Astrocyte of the hippocampus (primary cell): Measurements from ENCODE around the gene GYS2.

Source experiments
- DNase-seq: peaks from one replicate; pipeline ENCODE4 v3.0.0; 2011; ENCODE audit warnings: low read depth, low spot score

The GYS2 gene

DNA sequence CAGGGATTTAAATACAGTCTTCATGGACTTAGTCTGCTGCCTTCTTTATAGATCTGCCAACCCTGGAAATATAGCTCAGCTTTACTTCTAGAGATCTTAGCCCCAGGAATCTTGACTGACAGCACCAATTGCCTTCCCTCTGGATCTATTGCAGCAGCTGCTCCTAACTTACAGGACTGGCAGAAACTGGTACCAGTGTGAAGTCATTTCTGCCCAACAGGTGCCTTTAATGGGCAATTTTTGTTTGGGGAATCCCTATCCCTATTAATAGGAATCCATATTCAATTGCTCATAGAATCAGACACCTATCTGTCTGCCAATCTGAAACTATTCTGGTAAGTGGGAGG is 51.3 kb downstream of the GYS2 start:
- no peak for DNase-seq

DNA sequence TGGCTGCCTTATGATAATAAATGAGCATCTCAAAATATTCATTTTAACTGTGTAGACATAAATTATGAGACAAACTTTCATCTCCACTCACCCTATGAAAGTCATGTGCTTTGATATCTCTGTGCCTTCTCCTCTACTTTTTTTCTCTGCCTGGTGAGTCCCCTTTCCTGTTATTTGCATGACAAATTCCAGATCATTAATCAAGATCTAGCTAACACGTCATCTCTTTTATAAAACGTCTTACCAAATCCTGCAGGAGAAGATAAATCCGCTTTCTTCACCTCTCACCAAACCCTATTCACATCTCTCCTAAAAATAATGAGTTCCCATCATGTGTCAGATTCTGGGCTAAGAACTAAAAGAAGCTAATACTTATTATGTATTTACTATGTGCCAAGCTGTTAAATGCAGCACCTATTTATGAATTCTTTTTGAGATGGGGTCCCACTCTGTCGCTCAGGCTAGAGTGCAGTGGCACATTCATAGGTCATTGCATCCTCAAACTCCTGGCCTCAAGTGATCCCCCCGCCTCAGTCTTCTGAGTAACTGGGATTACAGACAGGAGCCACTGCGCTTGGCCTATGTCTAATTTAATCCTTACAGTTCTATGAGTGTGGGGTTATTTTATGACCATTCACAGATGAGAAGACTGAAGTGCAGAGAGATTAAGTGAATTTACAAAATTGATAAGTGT is 51.9 kb downstream of the GYS2 start:
- DNase-seq, result no peak

DNA sequence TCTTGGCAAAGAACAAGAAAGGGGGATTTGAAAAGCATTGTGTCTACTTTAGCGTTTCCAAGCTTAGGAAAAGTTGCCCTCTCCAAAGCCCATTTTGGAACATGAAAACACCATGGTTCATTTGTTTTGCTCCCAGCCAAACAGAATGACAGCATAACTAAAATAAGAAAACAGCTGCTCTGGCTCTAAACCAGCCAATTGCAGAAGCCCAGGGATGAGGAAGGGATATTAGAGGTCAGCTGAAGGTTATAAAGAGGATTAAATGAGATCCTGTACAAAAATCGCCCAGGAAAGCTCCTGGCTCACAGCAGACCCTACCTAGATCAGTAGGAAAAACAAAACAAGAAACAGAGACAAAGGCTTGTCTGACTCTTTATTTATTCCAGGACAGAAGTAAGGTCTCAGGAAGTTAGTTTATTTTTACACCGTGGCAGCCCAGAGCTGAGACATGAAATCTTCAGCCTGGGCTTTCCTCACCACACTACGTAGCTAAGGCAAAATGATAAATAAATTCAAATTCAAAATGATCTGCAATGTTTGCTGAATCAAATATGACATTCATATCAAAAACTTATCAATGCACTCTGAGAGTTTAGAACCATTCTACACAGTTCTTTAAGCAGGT is 52.7 kb downstream of the GYS2 start:
- DNase-seq, result peak; percentile 2

DNA sequence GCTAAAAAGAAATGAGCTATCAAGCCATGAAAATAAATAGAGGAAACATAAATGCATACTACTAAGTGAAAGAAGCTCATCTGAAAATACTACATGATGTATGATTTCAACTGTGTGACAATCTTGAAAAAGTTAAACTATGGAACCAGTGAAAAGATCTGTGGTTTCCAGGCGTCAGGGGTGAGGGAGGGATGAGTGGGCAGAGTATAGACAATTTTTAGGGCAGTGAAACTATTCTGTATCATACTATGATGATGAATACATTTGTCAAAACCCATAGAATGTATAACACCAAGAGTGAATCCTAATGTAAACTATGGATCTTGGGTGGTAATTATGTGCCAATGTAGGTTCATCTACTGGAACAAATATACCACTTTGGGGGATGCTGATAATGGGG is 57.2 kb downstream of the GYS2 start:
- DNase-seq, result no peak

DNA sequence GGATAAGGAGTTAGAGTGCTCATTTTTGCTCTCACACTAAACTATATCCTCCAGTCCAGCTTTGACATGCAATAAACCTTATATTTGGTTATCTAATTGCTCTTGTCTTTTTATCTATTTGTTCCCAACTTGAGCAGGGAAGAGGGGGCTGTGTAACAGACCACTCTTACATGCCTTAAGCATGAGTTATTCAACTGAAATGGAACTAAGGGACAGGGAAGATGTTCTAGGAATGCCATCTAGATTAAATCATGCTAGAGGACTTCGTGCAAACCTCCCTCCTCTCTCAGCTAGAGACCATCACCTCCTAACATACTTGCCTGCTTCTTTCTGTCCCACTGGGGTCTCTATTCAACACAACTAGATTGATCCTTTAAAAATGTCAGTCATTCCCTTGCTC is 57.9 kb downstream of the GYS2 start:
- no peak for DNase-seq

DNA sequence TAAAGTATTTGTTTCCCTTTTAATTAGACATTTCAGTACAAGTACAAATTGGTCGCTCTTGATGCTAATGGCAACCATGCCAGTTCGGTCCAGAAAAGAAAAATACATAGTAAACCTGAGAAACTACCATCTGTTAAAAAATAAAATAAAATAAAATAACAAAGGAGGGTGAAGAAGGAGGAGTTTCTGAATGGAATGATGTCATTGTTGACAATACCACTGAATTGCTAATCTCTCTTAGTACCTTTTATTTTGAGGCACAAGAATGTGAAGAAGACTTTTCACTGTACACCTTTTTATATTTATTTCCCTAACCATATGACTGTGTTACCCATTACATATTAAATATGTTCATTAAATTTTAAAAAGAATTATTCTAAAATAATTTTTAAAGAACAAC is 59.1 kb downstream of the GYS2 start:
- no peak for DNase-seq

DNA sequence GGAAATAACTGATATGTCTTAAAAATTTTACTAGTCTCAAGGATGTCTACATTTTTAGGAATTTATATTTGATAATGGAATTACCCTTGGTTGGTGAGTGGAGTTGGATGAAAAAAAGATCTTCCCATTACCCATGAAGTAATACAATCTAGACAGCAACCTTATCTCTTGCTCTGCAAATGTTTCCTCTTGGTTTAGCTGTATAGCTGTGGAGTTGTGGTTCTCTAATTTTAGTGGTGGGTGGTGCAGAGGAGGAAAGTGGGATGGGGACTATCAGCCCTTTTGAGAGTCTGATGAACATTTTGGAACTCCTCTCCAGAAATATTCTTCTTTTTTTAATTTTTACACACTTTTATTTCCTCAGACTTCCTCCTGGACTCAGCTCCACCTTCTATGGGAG is 61.5 kb downstream of the GYS2 start:
- DNase-seq, result no peak

DNA sequence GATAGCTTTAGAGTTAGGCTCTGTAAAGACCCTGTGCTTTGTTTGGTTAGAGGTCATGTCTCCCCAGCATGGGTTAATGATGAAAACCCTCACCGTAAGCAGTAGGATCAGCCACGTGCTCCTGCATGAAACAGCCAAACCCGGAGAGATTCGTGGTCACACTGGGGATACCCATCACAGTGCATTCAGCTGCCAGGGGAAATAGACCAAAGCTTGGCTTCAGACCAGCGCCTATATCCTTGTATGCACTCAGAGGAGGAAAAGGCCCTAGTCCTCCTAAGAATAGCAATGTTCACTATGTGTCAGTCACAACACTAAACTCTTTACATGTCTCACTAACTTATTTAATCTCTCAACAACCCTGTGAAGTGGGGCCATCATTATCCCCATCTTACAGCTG is 62.2 kb downstream of the GYS2 start:
- DNase-seq, result no peak

DNA sequence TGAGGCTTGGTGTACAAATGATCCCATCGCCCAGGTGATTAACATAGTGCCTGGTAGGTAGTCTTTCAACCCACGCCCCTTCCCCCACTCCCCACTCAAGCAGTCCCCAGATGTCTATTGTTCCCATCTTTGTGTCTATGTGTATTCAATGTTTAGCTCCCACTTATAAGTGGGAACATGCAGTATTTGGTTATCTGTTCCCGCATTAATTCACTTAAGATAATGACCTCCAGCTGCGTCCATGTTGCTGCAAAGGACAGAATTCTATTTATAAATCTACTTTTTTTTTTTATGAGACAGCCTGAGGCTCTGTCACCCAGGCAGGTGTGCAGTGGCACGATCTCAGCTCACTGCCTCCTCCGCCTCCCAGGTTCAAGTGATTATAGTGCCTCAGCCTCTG is 62.9 kb downstream of the GYS2 start:
- no peak for DNase-seq

DNA sequence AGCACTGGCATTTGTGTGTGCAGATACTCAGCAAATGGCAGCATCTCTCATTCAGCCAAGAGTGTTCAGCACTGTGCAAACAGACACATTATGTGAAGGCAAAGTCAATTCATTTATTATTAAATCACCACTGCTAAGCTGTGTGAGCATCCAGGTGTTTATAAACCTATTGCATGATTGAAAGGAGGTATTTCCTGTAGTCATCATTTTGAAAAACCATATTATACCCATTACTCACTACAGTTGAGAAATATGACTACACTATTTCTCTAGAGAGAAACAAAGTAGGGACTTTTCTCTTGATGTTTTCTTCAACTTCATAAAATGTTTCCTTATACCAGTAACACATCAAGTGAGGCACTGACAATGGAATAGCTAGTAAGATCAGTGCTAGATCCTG is 64.8 kb downstream of the GYS2 start:
- no peak for DNase-seq

DNA sequence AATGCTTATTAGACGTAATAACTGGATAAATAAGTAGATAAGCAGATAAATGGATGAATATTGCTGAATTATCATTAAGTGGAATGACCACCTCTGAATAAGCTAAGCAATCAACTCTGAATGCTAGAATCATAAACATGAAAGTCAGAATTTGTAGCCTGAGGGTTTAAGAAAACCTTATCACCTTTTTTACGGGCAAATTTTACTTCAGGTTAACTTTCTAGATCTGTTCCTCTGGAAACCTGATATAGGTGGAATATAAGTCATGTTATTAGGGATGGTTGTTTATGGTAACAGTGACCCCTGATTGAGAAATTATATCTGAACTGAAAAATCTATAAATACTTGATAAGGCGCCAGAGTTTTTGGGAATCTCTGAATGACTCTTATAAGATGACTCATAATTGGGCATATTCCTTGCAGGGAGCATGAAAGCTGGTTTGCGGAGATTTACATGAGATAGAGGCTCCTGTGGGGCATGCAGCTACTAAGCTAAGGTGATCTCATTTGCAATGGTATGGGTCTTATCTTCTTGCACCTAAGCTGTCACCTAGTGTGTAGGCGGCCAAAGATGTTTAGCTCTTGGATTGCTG is 66.5 kb downstream of the GYS2 start:
- no peak for DNase-seq

DNA sequence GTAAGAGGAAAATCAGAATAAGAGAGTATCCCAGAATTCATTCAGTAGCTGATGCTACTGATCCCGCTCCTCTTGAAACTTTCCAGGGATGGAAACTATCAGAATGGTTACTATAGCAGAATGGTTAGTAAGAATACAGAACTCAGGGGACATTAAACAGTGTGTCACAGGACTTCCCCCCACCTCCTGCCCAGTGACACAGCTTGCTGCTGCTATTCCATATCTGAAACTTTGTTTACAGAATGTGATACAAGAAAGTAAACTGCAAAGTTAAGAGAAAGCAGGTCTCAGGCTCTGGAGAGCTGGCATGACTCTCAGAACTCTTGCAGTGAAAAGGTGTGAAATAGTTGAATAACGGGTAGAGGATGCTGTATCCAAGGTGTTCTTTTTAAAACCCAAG is 75.2 kb downstream of the GYS2 start:
- DNase-seq, result no peak

DNA sequence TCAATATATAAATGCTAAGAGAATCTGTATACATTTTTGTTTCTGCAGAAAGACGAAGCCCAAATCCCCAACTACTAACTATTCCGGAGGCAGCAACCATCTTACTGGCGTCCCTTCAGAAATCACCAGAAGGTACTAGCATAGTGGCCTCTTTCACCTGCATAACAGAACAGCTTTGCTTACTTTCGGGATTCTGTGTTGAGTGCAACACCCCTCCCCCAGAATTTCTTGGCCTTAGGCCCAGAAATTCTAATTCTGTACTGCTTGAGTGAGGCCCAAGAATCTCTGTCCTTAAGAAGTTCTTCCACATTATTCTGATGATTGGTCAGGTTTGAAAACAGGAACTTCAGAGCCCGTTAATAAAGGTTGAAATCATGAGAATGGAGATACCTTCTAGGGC is 75.7 kb downstream of the GYS2 start:
- peak; percentile 77 for DNase-seq

DNA sequence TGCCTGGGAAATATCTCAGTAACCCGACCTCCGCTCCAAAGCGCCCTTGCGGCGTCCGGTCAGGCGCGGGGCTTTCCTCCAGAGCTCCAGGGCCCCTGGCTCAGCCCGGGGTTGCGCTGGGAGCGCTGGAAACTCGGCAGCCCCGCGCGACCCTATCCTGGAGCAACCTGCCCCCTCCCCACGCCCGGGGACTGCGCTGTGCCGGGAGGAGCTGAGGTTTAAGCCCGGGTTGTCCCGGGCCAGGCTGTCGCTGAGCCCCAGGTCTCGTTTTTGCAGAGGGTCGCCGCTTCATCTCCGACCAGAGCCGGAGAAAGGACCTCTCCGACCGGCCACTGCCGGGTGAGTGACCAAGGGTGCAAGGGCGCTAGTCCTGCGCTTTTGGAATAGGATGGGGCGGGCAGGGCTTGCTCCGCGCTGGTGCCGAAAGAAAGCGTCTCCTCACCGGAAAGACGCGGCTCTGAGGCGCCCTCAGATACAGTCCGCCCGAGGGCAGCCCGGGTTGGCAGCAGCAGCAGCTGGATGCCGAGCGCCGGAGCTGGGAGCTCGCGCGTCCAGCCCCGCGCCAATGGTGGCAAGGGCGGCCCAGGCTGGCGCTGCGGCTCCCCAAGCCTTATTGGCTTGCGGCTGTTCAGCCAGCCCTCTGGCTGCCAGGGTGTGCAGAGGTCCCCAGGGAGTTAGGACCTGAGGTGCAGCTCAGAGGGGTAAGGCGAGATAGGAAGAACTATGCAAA is 77.0 kb downstream of the GYS2 start:
- peak; percentile 80 for DNase-seq

DNA sequence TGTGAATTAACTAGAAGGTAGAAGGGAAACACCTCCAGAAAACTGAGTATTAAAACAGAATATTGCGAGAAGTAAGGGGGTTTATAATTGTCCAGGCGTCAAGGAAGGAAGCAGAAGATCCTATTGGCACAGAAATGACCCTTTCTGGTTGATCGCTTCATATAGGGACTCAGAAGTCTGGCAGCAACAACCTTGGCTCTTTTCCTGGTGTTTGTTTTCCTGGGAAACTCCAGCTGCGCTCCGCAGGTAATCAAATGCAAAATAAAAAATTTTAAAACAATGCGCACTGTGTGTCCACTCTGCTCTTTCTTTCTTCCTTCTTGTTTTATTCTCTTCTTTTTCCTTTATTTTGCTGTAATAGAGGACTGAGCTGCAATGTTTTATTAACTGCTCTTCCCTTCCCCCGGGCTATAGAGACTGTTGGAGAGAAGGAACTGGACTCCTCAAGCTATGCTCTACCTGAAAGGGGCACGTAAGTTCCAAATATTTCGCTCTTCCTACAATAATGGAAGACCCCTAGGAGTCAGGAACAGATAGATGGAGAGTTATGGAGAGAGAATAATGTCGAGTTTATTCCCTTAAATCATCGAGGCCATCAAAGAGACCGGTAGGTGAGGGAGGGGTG is 77.8 kb downstream of the GYS2 start:
- no peak for DNase-seq

DNA sequence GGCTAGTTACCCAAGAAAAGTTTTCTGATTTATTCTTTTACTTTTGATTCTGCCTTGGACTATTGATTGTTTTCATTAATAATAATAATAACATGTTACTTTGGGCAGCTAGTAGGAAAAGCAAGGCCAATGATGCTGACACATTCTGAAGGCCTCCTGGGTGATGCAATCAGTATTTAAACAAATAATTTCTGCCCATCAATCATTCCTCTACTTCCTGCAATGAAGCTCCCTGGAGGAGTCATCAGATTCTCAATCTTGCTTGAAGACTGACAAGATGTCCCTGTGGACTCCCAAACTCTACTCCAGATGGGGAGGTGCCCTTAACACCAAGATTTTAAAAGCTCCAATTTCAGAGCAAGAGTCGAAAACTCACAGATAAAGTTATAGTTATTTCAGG is 78.6 kb downstream of the GYS2 start, which contains the start of gene SPX:
TSS of gene SPX (plus strand) at position 244 of the 400 bp plus-strand sequence. CDS start 177 bp downstream, outside the sequence.
- DNase-seq, result no peak

DNA sequence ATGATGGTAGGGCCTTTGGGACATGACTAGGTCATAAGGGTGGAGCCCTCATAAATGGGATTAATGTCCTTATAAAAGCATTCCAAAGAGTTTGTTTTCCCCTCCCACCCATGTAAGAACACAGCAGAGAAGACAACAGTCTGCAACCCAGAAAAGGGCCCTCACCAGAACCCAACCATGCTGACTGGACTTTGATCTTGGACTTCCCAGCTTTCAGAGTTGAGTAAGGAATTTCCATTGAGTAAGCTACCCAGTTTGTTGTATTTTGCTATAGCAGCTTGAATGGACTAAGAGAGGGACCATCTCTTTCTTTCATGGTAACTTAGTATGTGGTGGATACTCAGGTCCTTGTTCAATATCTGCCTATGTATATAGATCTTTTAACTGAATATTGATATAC is 81.5 kb downstream of the GYS2 start:
- no peak for DNase-seq

DNA sequence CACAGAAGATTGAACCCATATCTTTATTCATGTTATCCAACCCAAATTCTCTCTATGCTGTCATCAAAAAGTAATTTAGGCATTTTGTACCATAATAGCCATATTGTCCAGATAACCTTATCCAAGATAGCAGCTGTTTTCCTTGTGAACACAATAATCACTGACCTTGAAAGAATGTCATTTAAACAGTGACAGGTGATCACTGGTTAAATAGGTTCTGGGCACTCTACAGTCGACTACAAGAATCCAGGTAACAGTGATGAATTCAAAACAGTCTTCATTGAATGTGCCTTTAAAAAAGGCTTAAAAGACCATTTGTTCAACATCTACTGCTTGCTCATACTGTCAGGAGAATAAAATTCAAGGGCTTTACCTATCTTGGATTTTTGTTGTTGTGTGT is 83.1 kb downstream of the GYS2 start:
- no peak for DNase-seq

DNA sequence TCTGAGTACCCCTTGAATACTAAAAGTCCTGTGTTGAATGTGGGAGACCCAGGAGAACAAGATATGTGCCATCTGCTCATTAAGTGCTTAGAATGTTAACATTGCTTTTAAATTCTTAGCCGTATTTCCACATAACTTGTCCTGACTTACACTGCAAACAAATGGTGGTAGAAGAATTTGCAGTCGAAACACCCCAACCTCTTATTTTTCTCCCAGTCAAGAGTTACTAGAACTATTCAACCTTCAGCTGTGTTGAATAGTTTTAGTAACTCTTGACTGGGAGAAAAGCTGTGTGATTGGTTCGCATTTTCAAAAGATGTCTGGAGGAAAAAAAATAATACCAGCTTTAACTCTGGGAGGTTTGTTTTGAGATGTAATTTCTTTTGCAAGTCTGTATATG is 86.2 kb downstream of the GYS2 start:
- no peak for DNase-seq

DNA sequence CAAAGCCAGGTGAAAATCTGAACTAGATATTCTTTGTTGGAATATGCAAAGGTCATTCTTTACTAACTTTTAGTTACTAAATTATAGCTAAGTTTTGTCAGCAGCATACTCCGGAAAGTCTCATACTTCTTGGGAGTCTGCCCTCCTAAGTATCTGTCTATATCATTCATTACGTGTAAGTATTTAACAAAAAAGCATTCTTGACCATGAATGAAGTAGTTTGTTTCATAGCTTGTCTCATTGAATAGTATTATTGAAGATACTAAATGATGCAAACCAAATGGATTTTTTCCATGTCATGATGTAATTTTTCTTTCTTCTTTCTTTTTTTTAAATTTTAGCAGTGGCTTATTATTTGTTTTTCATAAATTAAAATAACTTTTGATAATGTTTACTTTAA is 88.4 kb downstream of the GYS2 start:
- no peak for DNase-seq

DNA sequence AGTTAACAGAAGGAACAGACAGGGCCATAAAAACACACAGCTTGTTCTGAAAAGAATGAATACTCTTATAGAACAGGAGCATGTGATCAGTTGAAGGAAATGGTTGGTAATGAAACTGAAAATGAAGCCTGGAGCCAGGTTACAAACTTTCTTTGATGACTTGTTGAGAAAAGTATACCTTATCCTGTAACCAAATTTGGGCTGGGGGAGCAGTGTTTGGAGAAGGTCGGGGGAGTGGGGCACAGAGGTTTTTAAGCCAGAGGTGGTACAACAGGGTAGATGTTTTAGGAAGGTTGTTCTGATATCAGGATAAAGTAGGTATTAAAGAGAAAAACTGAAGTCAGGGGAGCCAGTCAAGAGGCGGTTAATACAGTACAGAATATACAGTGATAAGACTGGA is 94.9 kb downstream of the GYS2 start:
- DNase-seq, result no peak

DNA sequence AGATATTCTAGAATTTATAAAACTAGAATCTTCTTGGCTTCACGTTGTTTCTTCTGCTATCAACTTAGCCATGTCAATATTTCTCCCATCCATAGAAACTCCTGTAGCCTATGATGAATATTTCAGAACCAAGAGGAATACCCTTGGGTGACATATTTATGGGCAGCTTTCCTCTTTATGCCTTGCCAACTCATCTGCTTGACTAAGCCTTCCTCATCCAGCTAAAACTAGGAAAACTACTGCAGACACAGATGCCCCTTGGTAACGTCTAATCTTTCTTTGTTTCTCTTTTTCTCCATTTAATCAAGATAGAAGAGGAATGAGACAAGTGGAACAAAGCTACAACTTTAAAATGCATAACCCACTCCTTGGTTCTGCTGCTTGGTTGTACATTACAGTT is 96.8 kb downstream of the GYS2 start:
- DNase-seq, result no peak
